HEK293T (cell line): ENCODE results near the gene INO80.
"Not testable (repeated sequence)": the region's sequence is repeated elsewhere in the genome, so short reads cannot be mapped to it uniquely, and the experiment has no call there.

Source experiments
- CTCF ChIA-PET: fragments of 350-600 bp; formaldehyde crosslinking; extraction: SDS; loops from one replicate; lab custom pipeline; 2021; ENCODE audit warnings: antibody characterized with exemption, inconsistent platforms; lab: Yijun Ruan, JAX
- POLR2A ChIA-PET: fragments of 350-600 bp; formaldehyde crosslinking; extraction: SDS; loops from one replicate; lab custom pipeline; 2020; ENCODE audit warnings: antibody characterized with exemption, inconsistent platforms; lab: Yijun Ruan, JAX
- DNase-seq: peaks from one replicate; pipeline ENCODE4 v3.0.0; 2012; ENCODE audit warnings: mixed read lengths; ENCODE audit errors: extremely low spot score
- ARNT ChIP-seq: fragments of 450-650 bp; IDR thresholded peaks from 2 replicates; pipeline ENCODE4 v1.6.1; 2017; ENCODE audit warnings: mild to moderate bottlenecking
- BHLHE40 ChIP-seq: fragments of 450-650 bp; IDR thresholded peaks from 2 replicates; pipeline ENCODE4 v1.6.1; 2016; ENCODE audit warnings: mild to moderate bottlenecking, moderate library complexity, borderline replicate concordance
- CTBP1 ChIP-seq: fragments of 450-650 bp; IDR thresholded peaks from 2 replicates; pipeline ENCODE4 v1.6.1; 2016; ENCODE audit warnings: borderline replicate concordance
- ELF4 ChIP-seq: fragments of 450-650 bp; IDR thresholded peaks from 2 replicates; pipeline ENCODE4 v1.6.1; 2017; ENCODE audit warnings: antibody characterized with exemption
- FOXA1 ChIP-seq: fragments of 450-650 bp; IDR thresholded peaks from 2 replicates; pipeline ENCODE4 v1.6.1; 2016; ENCODE audit warnings: mild to moderate bottlenecking
- FOXK2 ChIP-seq: fragments of 450-650 bp; IDR thresholded peaks from 2 replicates; pipeline ENCODE4 v1.6.1; 2016; ENCODE audit warnings: mild to moderate bottlenecking
- FOXM1 ChIP-seq: fragments of 450-650 bp; IDR thresholded peaks from 2 replicates; pipeline ENCODE4 v1.6.1; 2017; ENCODE audit warnings: mild to moderate bottlenecking, borderline replicate concordance
- HDGF ChIP-seq: fragments of 450-650 bp; IDR thresholded peaks from 2 replicates; pipeline ENCODE4 v1.6.1; 2017; ENCODE audit warnings: antibody characterized with exemption, borderline replicate concordance
- L3MBTL2 ChIP-seq: fragments of 450-650 bp; conservative IDR thresholded peaks from 2 replicates; pipeline ENCODE4 v1.6.1; 2016; ENCODE audit warnings: mild to moderate bottlenecking
- LEF1 ChIP-seq: fragments of 450-650 bp; IDR thresholded peaks from 2 replicates; pipeline ENCODE4 v1.6.1; 2017; ENCODE audit warnings: mild to moderate bottlenecking, borderline replicate concordance
- NFRKB ChIP-seq: fragments of 450-650 bp; IDR thresholded peaks from 2 replicates; pipeline ENCODE4 v1.6.1; 2016; ENCODE audit warnings: mild to moderate bottlenecking, moderate library complexity
- PKNOX1 ChIP-seq: fragments of 450-650 bp; IDR thresholded peaks from 2 replicates; pipeline ENCODE4 v1.6.1; 2016
- SP1 ChIP-seq: fragments of 450-650 bp; IDR thresholded peaks from 2 replicates; pipeline ENCODE4 v1.6.1; 2017
- SUZ12 ChIP-seq: fragments of 450-650 bp; IDR thresholded peaks from 2 replicates; pipeline ENCODE4 v1.6.1; 2016; ENCODE audit warnings: mild to moderate bottlenecking
- TARDBP ChIP-seq: fragments of 450-650 bp; IDR thresholded peaks from 2 replicates; pipeline ENCODE4 v1.6.1; 2016
- ZNF384 ChIP-seq: fragments of 450-650 bp; IDR thresholded peaks from 2 replicates; pipeline ENCODE4 v1.6.1; 2016

The INO80 gene

GRCh38 chr15:40956541-40956982 lies 159.5 kb downstream of the INO80 start:
- DNase-seq, result no peak
- ChIA-PET CTCF (interaction anchor here (1.0 kb wide), 1 partner anchor 15 kb away, joined by 3 read pairs; no protein-coding TSS in a partner anchor), POLR2A (interaction anchor here (0.6 to 9.1 kb wide), 9 partner anchors 11 to 376 kb away, joined by 3 to 146 read pairs (median 4); partner anchors contain the start of gene OIP5)
- no peak for TF ChIP-seq FOXM1
- no peak for TF ChIP-seq NFRKB
- no peak for TF ChIP-seq HDGF
- TF ChIP-seq BHLHE40, result no peak
- TF ChIP-seq LEF1, result no peak
- no peak for TF ChIP-seq SP1
- TF ChIP-seq CTBP1, result no peak
- TF ChIP-seq ELF4, result no peak
- no peak for TF ChIP-seq ARNT
- no peak for TF ChIP-seq ZNF384
- no peak for TF ChIP-seq FOXK2
- no peak for TF ChIP-seq PKNOX1
- TF ChIP-seq L3MBTL2, result no peak
- TF ChIP-seq FOXA1, result no peak
- TF ChIP-seq TARDBP, result no peak

GRCh38 chr15:40955930-40956540 lies 160.0 kb downstream of the INO80 start:
- no peak for TF ChIP-seq FOXM1
- no peak for TF ChIP-seq CTBP1
- no peak for TF ChIP-seq ARNT
- TF ChIP-seq SUZ12, result no peak
- TF ChIP-seq BHLHE40, result no peak
- TF ChIP-seq LEF1, result no peak
- TF ChIP-seq HDGF, result no peak
- no peak for TF ChIP-seq PKNOX1
- TF ChIP-seq FOXK2, result no peak
- no peak for TF ChIP-seq FOXA1
- no peak for TF ChIP-seq TARDBP
- TF ChIP-seq NFRKB, result no peak
- TF ChIP-seq ZNF384, result no peak
- TF ChIP-seq ELF4, result no peak
- TF ChIP-seq SP1, result no peak
- no peak for DNase-seq
- ChIA-PET CTCF (no interaction called here), POLR2A (interaction anchor here (0.6 to 9.1 kb wide), 7 partner anchors 8 to 376 kb away, joined by 3 to 146 read pairs (median 4); partner anchors contain the start of gene OIP5)

GRCh38 chr15:40955141-40955903 lies 160.8 kb downstream of the INO80 start:
- CTCF ChIA-PET, result no interaction called here
- TF ChIP-seq FOXK2 (no peak), SP1 (no peak), ELF4 (no peak), ARNT (no peak), SUZ12 (no peak), L3MBTL2 (no peak), FOXA1 (no peak), ZNF384 (no peak), HDGF (no peak), PKNOX1 (no peak), FOXM1 (no peak), BHLHE40 (no peak), TARDBP (no peak), CTBP1 (no peak)
- POLR2A ChIA-PET, result interaction anchor here (2.5 to 9.1 kb wide), 5 partner anchors 8 to 24 kb away, joined by 9 to 146 read pairs (median 32); no protein-coding TSS in a partner anchor
- DNase-seq, result no peak

- DNase-seq, result not testable (repeated sequence)
- ChIA-PET CTCF (interaction anchor here (1.2 kb wide), 1 partner anchor 12 kb away, joined by 3 read pairs; no protein-coding TSS in a partner anchor), POLR2A (interaction anchor here (0.7 to 9.1 kb wide), 18 partner anchors 8 to 162 kb away, joined by 3 to 146 read pairs (median 6); partner anchors contain the start of genes DLL4, INO80 and VPS18)
These were observed 161.8 kb downstream of the INO80 start for GRCh38 chr15:40954158-40954848.

- POLR2A ChIA-PET, result interaction anchor here (0.7 to 9.1 kb wide), 38 partner anchors 8 to 825 kb away, joined by 3 to 146 read pairs (median 4); partner anchors contain the start of genes CHP1, DLL4, INO80 and NUSAP1
- CTCF ChIA-PET, result interaction anchor here (1.2 to 1.5 kb wide), 2 partner anchors 11 to 23 kb away, joined by 3 to 7 read pairs; no protein-coding TSS in a partner anchor
- TF ChIP-seq NFRKB (no peak), HDGF (no peak), CTBP1 (no peak), LEF1 (no peak), SUZ12 (no peak), ARNT (no peak), FOXK2 (no peak)
- no peak for DNase-seq
These were observed 162.4 kb downstream of the INO80 start for GRCh38 chr15:40953713-40954074.
